Spleen (tissue), 11 donors: ENCODE results near the gene KDF1. TPM values are rescaled to one million over a fixed set of nuclear protein-coding genes. Genes with fewer than 3 reads are reported as not detected.

ENCODE experiments used
- DNase-seq: peaks from one replicate; pipeline ENCODE4 v3.0.0-alpha.2; 2020
- H3K27ac ChIP-seq, 8 donors: fragments of 200-600 bp; sonication (generic) in 7 of 8; 1 replicate in 4 of 8; 2 replicates in 4 of 8; pipeline versions ENCODE4 v1.5.0 to v1.8.0; 2016 to 2021; ENCODE audit warnings: inconsistent platforms in 4 of 8, mild to moderate bottlenecking in 4 of 8, moderate library complexity in 1 of 8
- H3K27me3 ChIP-seq, 7 donors: fragments of 200-600 bp; sonication (generic) in 6 of 7; replicated peaks in 1 of 7; 1 replicate in 4 of 7; 2 replicates in 3 of 7; pipeline versions ENCODE4 v1.5.0 to v1.8.0; 2016 to 2021; ENCODE audit warnings: inconsistent platforms in 3 of 7, mild to moderate bottlenecking in 1 of 7
- H3K36me3 ChIP-seq, 6 donors: fragments of 200-600 bp; sonication (generic) in 5 of 6; 1 replicate in 4 of 6; 2 replicates in 2 of 6; pipeline versions ENCODE4 v1.5.0 to v1.8.0; 2016 to 2021; ENCODE audit warnings: inconsistent platforms in 2 of 6
- H3K4me1 ChIP-seq, 6 donors: fragments of 200-600 bp; sonication (generic) in 5 of 6; 1 replicate in 3 of 6; 2 replicates in 3 of 6; pipeline versions ENCODE4 v1.5.0 to v1.8.0; 2016 to 2021; ENCODE audit warnings: inconsistent platforms in 3 of 6
- H3K4me3 ChIP-seq, 8 donors: fragments of 200-600 bp; sonication (generic) in 7 of 8; 1 replicate in 4 of 8; 2 replicates in 4 of 8; pipeline versions ENCODE4 v1.5.0 to v1.8.0; 2016 to 2021; ENCODE audit warnings: inconsistent platforms in 4 of 8, mild to moderate bottlenecking in 4 of 8, moderate library complexity in 2 of 8
- H3K9me3 ChIP-seq, 8 donors: fragments of 200-600 bp; sonication (generic) in 7 of 8; 1 replicate in 4 of 8; 2 replicates in 4 of 8; pipeline versions ENCODE4 v1.5.0 to v1.8.0; 2016 to 2021; ENCODE audit warnings: inconsistent platforms in 4 of 8
- POLR2A ChIP-seq, 3 donors: fragments of 450-650 bp; IDR thresholded peaks; one replicate each; pipeline ENCODE4 v1.5.1; 2017; ENCODE audit warnings: antibody characterized with exemption in 3 of 3, mild to moderate bottlenecking in 1 of 3
- POLR2AphosphoS5 ChIP-seq, 3 donors: sonication (generic); formaldehyde crosslinking; IDR thresholded peaks; one replicate each; pipeline ENCODE4 v1.5.1; 2017; ENCODE audit warnings: antibody characterized with exemption in 3 of 3
- WGBS, 5 donors: extraction: QIAGEN DNeasy Blood & Tissue Kit in 3 of 5; methylation state at CpG; one replicate each; pipeline versions ENCODE4 v1.1.5 to v1.1.7; 2013 to 2018; 5-methylcytosine and 5-hydroxymethylcytosine counted together
- intact Hi-C: fragments of 100-400 bp; cut with DNase I; formaldehyde crosslinking; loops from one replicate; pipeline ENCODE4 v1.15.0; 2023; ENCODE audit warnings: low total_unique reads
- polyA plus RNA-seq, 3 donors: library from polyadenylated mRNA; stranded (reverse); fragments of 200-250 nt; gene quantifications; one replicate each; pipeline ENCODE4 v1.2.1, GENCODE V29; 2013
- total RNA-seq, 7 donors: library from RNA; depleted of rRNA in 3 of 7; stranded (reverse); fragments of >200 nt in 3 of 7; fragmentation: NEBNext Ultra II Directional in 4 of 7; extraction: Animal tissue kit (Norgen Biotek cat#: 25700) in 4 of 7; gene quantifications; one replicate each; pipeline versions ENCODE4 v1.1.0 to v1.2.1, GENCODE V29; 2016 to 2021
- TF ChIP-seq, protein P1 (sequence below), 11 experiments: fragments of 200-600 bp in 7 of 11; fragments of 450-650 bp in 4 of 11; sonication (generic) in 4 of 11; IDR thresholded peaks in 8 of 11; conservative IDR thresholded peaks in 3 of 11; 1 replicate in 7 of 11; 2 replicates in 4 of 11; pipeline versions ENCODE4 v1.4.0 to v1.8.0; 2016 to 2021; ENCODE audit warnings: antibody characterized with exemption in 11 of 11, inconsistent platforms in 4 of 11, mild to moderate bottlenecking in 1 of 11
- donor health status: healthy with polysubstance abuse.
- donor health status: DM: no; HTN: no; CAD: no; lungs with moderate emphysema.
- donor health status: DM: no; HTN: no; CAD: no.
- donor health status: Bipolar disorder and iron deficiency.
- donor health status: healthy.
- donor health status: DM: no; HTN: no; CAD: no.
- donor health status: DM: yes; HTN: yes; CAD: no.

KDF1 gene
- total and polyA plus RNA-seq, 10 donors: 0.44 to 2.1 (median 0.98) TPM

GRCh38 chr1:26953374-26953773 lies 6.9 kb downstream of the KDF1 start:
- TF ChIP-seq, protein P1, sequence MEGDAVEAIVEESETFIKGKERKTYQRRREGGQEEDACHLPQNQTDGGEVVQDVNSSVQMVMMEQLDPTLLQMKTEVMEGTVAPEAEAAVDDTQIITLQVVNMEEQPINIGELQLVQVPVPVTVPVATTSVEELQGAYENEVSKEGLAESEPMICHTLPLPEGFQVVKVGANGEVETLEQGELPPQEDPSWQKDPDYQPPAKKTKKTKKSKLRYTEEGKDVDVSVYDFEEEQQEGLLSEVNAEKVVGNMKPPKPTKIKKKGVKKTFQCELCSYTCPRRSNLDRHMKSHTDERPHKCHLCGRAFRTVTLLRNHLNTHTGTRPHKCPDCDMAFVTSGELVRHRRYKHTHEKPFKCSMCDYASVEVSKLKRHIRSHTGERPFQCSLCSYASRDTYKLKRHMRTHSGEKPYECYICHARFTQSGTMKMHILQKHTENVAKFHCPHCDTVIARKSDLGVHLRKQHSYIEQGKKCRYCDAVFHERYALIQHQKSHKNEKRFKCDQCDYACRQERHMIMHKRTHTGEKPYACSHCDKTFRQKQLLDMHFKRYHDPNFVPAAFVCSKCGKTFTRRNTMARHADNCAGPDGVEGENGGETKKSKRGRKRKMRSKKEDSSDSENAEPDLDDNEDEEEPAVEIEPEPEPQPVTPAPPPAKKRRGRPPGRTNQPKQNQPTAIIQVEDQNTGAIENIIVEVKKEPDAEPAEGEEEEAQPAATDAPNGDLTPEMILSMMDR (IDR thresholded peaks at IDR 0.05 in 8 of 11, conservative IDR thresholded peaks at IDR 0.05 in 3 of 11): no peak
- no peak for TF ChIP-seq POLR2AphosphoS5 (IDR thresholded peaks at IDR 0.05)
- no peak for TF ChIP-seq POLR2A (IDR thresholded peaks at IDR 0.05)
- no peak for DNase-seq
- Histone ChIP-seq H3K4me3 (no peak overlapping the region), H3K4me1 (peaks cover 0 to 10% (median 0%) of the 10 kb centered on the region in 6 donors), H3K27ac (no peak overlapping the region), H3K36me3 (no peaks in the 10 kb centered on the region), H3K9me3 (peaks cover 0 to 14% (median 6%) of the 10 kb centered on the region in 8 donors), H3K27me3 (peaks cover 0 to 16% (median under 1%) of the 10 kb centered on the region in 7 donors)
- WGBS, 5 donors: 93 to 96% (median 95%) methylated on average over 5 of the region's 5 CpGs
- intact Hi-C loops: no loop called here

GRCh38 chr1:26951821-26952497 lies 8.3 kb downstream of the KDF1 start:
- no peak for TF ChIP-seq POLR2A (IDR thresholded peaks at IDR 0.05)
- TF ChIP-seq, protein P1 (IDR thresholded peaks at IDR 0.05 in 8 of 11, conservative IDR thresholded peaks at IDR 0.05 in 3 of 11): no peak
- no peak for TF ChIP-seq POLR2AphosphoS5 (IDR thresholded peaks at IDR 0.05)
- Histone ChIP-seq H3K36me3 (peaks cover 0 to 6% (median 2%) of the 10 kb centered on the region in 6 donors), H3K4me3 (no peak overlapping the region), H3K4me1 (peaks cover 0 to 11% (median 0%) of the 10 kb centered on the region in 6 donors), H3K27ac (no peak overlapping the region), H3K9me3 (peaks cover 0 to 14% (median 6%) of the 10 kb centered on the region in 8 donors), H3K27me3 (peaks cover 0 to 2% (median 0%) of the 10 kb centered on the region in 7 donors)
- intact Hi-C loops: no loop called here
- WGBS, 5 donors: 87 to 91% (median 90%) methylated on average over 15 to 24 of the region's 24 CpGs
- DNase-seq: no peak

- Histone ChIP-seq H3K27me3 (no peaks in the 10 kb centered on the region), H3K4me1 (peaks cover 0 to 12% (median 0%) of the 10 kb centered on the region in 6 donors), H3K9me3 (peaks cover 0 to 6% (median 4%) of the 10 kb centered on the region in 8 donors), H3K36me3 (peaks cover 3 to 13% (median 9%) of the 10 kb centered on the region in 6 donors), H3K4me3 (no peak overlapping the region), H3K27ac (no peak overlapping the region)
- 80 to 99% (median 94%) methylated on average over 2 to 14 of the region's 14 CpGs for WGBS, 5 donors
- intact Hi-C loops: no loop called here
- no peak for DNase-seq
- TF ChIP-seq, protein P1 (IDR thresholded peaks at IDR 0.05 in 8 of 11, conservative IDR thresholded peaks at IDR 0.05 in 3 of 11): no peak
- TF ChIP-seq POLR2A (IDR thresholded peaks at IDR 0.05) (no peak), POLR2AphosphoS5 (IDR thresholded peaks at IDR 0.05) (peak in 1 of 3 donors; percentile 22)
These were observed 9.1 kb downstream of the KDF1 start for GRCh38 chr1:26951216-26951615.

DNA sequence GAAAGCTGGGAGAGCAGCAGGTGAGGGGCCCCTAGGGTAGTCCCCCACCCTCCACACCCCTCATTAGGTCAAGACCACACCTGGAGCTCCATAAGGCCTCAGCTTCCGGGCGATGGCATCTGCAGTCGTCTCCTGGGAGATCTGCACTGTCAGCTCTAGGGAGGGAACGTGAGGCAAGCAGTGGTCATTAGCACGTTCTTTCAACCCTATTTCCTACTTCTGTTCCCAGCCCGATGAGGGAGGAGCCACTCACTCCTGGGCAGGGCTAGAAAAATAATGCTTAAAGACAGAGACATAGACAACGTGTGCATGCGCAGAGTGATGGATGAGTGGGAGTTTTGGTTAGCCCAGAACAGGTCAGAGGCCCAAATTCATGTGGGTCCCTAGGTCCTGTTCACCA lies 9.7 kb downstream of the KDF1 start:
- H3K36me3 ChIP-seq: peaks cover 4 to 19% (median 15%) of the 10 kb centered on the region in 6 donors
- no peak overlapping the region for H3K27ac ChIP-seq
- H3K4me1 ChIP-seq: peaks cover 0 to 18% (median 0%) of the 10 kb centered on the region in 6 donors
- H3K9me3 ChIP-seq: peaks cover 0 to under 1% (median 0%) of the 10 kb centered on the region in 8 donors
- H3K4me3 ChIP-seq: no peak overlapping the region
- peak; percentile 20 for DNase-seq
- intact Hi-C loops: no loop called here
- no peak for TF ChIP-seq POLR2A (IDR thresholded peaks at IDR 0.05)
- no peak for TF ChIP-seq POLR2AphosphoS5 (IDR thresholded peaks at IDR 0.05)
- TF ChIP-seq, protein P1 (IDR thresholded peaks at IDR 0.05 in 8 of 11, conservative IDR thresholded peaks at IDR 0.05 in 3 of 11): no peak
- no peaks in the 10 kb centered on the region for H3K27me3 ChIP-seq
- WGBS, 5 donors: 58 to 82% (median 61%) methylated on average over 8 of the region's 8 CpGs
